Medulla oblongata (tissue), 1 donor: ENCODE results near the gene PRL.

Source experiments
- DNase-seq: peaks from one replicate; pipeline ENCODE4 v3.0.0-alpha.2; 2015; ENCODE audit errors: extremely low spot score

The PRL gene

GRCh38 chr6:22296936-22297335 is at the start of gene PRL:
Gene PRL, minus strand, starts transcription at chr6:22297036. Its CDS starts 54 bp downstream, at chr6:22296982.
- DNase-seq = no peak

DNA sequence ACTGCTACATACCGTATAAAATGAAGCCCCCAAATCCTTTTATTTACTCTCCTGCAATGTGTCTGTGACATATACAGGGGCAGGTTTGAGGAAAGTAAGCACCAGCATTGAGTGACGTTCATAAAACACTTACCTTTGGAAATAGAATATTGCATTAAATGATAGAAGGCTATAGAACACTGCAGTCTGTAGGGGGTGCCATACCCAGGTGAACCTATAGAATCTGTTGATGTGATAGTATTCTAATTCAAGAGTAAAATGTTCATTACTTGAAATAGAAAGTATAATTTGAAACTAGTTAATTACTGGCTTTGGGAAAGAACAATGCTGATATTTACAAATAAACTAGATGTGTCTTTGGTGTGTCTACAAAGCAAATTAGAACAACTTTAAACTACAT is 47.0 kb upstream of the PRL start:
- DNase-seq = no peak

GRCh38 chr6:22334778-22335177 is 37.9 kb upstream of the PRL start:
- no peak for DNase-seq

DNA sequence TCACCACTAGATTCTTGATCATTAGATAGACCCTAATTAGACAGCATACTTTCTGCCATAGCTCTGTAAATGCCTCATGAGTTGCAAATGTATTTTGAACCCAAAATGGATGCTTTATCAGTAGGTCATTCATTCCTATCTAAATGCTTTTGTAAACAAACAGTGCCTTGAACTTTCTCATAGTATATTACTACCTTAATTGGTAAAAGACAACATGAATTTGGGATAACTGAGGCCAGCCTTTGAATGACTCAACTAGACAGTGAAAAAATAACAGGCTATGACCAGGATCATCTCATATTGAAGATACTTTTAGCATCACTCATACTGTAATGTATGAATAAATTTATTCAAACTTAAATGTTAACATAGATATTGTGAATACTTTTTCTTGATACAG is 37.0 kb upstream of the PRL start:
- DNase-seq = no peak

DNA sequence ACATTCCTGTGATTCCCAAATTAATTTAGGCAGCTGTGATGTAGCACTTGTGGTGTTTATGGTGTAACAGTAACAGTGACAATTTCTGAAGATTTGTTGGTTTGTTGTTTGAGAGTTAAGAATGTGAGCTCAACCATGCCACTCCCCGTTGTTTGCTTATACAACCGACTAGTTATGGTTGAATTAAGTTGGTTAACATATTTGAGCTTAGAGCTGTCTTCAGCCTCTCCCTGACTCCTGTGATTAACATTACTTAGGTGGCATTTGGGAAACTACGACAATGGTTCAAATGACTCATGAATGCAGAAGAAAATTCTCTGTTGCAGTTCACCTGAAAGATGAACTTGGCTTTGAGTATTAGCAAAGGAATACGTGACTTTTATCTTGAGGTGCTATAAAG is 35.9 kb upstream of the PRL start:
- no peak for DNase-seq

DNA sequence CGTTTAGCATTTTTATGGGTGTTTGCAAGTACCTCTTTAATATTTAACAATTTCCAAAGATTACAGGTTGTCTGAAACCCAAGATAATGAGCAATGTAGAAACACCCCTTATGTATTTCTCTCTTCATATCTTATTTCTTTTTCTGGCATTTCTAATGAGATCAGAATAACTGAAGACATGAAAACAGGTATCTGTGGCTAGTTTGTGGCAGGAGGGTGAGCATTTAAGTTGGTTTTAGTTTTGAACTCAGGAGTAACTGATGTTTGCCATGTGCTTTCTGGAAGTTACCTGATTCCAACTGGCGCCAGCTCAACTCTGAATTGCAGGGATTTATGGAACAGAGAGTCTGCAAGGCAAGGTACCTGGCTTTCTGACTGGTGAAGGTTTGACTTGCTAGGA is 35.4 kb upstream of the PRL start:
- no peak for DNase-seq

DNA sequence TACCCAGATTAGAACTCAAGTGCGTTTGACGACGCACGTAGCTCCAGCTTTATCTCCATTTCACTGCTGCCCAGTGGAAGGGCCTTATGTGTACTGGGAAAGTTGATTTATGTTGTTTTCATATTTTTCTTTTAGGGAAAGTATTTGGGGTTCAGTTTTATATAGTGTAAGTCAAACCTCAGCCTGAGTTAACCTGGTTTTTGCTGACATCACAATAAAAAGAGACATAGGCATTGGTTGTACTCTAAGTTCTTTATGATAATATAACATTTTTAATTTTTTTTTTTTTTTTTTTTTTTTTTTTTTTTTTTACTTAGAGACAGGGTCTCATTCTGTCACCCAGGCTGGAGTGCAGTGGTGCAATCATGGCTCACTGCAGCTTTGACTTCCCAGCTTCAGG is 34.1 kb upstream of the PRL start:
- no peak for DNase-seq

- DNase-seq = no peak
Measured at GRCh38 chr6:22328474-22328873, 31.6 kb upstream of the PRL start.

DNA sequence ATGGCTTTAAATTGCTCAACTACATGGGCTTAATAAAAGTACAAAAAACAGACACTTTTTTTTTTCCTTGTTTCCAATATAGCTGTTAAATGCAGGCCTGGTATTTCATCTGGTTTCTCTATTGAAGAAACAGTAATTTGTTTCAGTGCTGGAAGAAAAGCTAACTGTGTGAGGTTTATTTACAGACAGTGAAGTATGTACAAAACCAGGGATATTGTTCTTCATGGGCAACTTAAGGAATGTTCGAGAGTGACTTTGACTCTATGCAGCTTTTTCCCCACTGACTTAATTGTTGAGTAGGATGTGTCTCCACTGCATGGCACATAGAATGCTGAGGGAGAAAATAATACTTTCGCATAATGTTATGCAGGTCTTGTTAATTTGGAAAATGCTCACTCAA is 31.0 kb upstream of the PRL start:
- no peak for DNase-seq

DNA sequence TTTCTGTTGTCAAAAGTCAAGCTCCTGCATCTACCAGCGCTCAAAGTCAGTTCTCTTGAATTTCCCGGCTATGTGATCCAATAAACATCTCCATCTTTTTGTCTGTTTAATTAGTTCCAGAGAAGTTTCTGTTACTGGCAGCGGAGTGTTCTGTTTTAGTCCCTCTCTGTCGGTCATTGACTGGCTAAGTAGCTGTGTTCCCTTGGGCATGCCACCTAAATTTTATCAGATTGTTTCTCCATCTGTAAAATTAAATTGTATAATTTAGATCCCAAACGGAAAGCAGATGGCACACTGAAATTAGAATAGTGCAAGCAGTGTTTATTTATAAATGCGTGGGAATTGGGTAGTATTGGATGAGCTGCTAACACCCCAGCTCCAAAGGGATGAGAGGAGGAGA is 29.7 kb upstream of the PRL start:
- no peak for DNase-seq

DNA sequence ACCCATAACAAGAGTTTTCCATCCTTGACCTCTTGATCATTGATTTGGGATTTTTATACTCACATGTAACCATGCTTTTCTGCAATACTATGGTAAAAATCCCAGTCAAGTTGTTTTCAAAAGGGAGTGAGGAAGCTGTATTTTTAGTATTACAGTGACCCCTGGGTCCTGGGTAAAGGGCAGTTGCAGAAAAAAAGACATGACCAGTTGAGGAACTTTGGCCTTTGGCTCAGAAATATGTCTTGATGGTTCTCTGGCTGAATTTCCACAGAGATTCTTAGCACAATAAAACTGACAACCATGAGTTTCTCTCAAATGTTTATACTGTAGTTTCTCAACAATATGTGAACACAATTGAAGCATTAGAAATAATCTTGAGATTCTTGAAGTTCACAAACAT is 28.6 kb upstream of the PRL start:
- DNase-seq = no peak

DNA sequence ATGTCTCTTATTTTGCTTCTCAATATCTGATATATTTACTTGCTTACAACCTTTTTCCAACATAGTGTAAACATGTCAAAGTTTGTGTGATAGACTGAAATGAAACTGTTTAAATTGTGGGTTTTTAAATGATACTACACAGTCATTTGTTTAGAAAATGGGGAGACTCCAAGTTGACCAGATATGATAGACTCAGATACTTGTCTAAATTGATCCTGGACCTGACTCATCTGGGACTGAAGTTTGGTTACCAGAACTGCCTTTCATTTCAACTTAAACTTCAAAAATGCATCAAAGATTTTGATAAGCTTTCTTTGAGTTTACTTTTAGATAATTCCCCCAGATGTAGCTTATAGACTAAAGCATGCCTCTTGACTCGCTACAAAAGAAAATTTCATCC is 27.0 kb upstream of the PRL start:
- DNase-seq = no peak

DNA sequence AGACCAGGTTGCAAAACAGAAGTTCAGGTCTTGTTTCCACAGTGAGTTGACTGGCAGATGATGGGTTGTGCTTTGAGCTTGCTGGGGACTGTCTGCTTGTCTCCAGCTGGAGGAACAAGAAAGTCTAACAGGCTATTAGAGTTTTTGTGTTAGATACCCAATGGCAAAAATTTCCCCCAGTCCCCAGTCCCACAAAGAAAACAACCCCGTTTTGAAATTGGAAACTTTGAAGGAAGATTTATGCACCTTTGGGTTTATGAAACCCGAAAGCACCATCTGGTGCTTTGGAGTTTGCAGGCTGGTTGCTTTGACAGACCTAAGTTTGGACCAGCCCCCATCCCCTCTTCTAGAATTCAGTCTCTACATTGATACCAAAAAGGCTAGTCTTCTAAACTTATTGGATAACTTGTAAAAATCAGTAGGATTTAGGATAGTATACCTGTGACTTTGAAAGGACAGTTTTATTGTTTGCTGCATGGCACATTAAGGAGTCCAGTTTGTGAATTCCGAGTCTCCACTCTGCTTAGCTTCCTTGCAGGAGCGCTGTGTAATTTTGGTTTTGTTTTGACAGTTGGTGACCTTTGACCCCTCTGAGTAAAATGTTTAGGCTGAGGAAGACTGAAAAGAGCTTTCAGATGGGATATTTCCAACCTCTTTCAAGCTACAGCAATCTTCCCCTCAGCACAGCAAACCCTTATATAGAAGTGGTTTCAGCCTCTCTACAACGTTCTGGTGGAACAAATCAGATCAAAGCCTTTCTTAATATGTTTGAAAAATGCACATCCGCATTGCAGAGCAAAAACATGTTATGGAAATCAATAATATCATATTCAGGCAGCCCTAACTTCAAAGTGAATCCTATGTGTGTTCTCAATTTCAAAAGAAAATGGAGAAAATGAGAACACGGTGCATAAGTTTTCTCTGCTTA is 25.5 kb upstream of the PRL start:
- no peak for DNase-seq

- DNase-seq = no peak
Measured at GRCh38 chr6:22320750-22321149, 23.9 kb upstream of the PRL start.

DNA sequence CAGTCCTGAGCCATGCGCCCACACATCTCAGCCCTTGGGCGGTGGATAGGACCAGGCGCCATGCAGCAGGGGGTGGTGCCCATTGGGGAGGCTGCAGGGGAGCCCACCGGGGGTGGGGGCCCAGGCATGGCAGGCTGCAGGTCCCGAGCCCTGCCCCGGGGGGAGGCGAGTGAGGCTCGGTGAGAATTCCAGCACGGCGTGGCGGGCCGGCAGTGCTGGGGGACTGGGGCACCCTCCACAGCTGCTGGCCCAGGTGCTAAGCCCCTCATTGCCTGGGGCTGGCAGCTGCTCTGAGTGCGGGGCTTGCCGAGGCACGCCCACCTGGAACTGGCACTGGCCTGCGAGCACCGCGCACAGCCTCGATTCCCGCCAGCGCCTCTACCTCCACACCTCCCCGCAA is 21.6 kb upstream of the PRL start:
- DNase-seq = no peak

DNA sequence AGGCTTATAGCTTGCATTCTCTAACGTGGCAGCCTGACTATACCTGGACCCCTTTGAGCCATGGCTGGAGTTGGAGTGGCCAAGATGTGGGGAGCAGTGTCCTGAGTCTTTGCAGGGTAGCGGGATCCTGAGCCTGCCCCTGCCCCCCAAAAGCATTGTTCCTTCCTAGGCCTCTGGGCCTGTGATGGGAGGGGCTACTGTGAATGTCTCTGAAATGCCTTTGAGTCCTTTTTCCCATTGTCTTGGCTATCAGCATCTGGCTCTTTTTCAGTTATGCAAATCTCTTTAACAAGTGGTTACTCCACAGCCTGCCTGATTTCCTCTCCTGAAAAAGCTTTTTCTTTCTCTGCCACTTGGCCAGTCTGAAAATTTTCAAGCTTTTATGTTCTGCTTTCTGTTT is 17.0 kb upstream of the PRL start:
- DNase-seq = no peak

GRCh38 chr6:22308939-22309338 is 12.1 kb upstream of the PRL start:
- no peak for DNase-seq

DNA sequence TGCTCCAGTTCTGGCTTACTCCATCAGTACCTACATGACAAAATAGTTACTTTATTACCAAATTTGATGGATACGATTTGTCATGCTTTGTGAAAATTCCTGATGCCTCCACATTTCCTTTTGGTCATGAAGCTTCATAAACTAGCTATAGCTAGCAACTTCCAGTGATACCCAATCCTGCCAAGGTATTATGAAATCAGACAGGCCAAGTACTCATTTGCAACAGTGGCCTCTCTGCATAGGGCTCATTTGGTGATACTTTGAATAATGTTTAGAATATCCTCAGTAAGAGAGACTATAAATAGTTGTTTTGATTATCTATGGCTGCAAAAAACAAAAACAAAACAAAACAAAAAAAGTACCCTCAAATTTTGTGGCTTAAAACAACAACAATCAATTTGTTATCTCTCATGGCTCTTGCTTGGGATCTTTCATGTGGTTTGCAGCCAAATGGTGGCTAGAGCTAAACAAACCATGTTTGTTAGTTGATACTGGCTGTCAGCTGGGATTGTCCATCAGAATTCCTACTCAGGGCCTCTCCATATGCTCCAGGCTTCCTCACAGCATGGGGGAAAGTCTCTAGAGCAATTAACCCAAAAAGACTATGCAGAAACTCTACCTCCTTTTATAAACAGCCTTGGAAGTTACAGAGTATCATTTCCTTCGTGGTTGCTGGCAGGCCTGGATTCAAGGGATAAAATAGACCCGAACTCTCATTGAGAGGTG is 10.1 kb upstream of the PRL start:
- no peak for DNase-seq

DNA sequence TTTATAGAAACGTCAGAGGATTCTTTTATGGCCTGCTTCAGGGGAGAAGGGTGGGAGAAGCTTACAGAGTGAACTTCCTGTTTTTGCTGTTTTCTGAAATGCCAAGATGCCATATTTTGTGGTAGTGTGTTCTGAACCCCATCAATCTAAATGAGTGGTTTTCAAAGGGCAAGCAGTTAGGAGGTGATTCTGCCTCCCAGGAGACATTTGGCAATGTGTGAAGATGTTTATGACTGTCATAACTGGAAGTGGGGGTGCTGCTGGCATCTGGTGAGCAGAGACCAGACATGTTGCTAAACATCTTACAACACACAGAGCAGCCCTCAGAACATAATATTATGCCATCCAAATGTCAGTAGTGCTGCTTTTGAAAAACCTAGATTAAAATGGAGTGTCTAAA is 6.0 kb upstream of the PRL start:
- no peak for DNase-seq

- DNase-seq = no peak
Measured at GRCh38 chr6:22300273-22300998, 3.6 kb upstream of the PRL start.

DNA sequence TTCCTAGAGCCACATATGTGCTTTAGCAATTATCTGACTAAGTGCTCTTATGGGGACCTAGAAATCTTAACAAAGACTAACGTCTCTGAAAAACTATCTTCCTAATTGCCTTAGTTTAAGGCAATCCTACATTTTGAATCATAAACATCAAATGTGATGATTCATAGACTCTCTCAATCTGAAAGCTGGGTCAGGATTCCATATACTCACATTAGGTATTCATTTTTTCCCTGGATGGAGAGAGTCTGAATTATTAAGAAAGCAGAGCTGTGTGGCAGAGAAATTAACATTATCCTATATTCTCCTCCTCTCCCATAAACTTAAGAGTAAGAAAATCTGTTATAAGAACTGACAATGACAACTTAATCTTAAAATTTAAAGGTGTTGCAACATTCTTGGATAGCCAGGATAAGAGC is 1.6 kb upstream of the PRL start:
- no peak for DNase-seq

DNA sequence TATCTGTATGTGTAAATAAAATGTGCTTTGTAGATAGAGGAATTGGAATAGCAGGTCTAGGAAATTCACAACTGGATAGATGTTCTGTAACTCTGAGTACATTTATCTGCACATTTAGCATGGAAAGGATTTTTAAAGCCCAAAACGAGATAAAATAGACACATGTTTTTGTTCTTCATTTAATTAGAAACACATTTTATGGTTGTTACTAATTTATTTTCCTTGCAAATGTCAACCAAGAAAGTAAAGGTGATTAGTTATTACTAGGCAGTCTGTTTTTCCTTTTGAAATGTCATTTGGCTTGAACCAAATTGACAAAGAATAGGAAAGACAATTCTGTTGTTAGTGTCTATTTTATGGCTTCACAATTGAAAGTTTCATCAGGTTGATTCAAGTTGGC is 769 bp downstream of the PRL start:
- no peak for DNase-seq

GRCh38 chr6:22295145-22295544 is 1.7 kb downstream of the PRL start:
- DNase-seq = no peak
